Liver (tissue), 9 donors: ENCODE measurements around the gene KSR2. TPM values are rescaled to one million over a fixed set of nuclear protein-coding genes. Genes with fewer than 3 reads are reported as not detected.

Experiments used
- DNase-seq: peaks from one replicate; pipeline ENCODE4 v3.0.0-alpha.2; 2017; ENCODE audit warnings: low spot score
- H3K27ac ChIP-seq, 2 donors: one replicate each; pipeline ENCODE4 v1.7.0; 2013; ENCODE audit warnings: inconsistent platforms in 2 of 2, low read length in 2 of 2, control low read depth in 1 of 2, low read depth in 1 of 2, mild to moderate bottlenecking in 1 of 2
- H3K27me3 ChIP-seq, 4 donors: one replicate each; pipeline versions ENCODE4 v1.6.1 to v1.7.0; 2013; ENCODE audit warnings: low read length in 3 of 4, inconsistent platforms in 1 of 4, mild to moderate bottlenecking in 1 of 4, moderate library complexity in 1 of 4; ENCODE audit not compliant: control insufficient read depth in 4 of 4, insufficient read depth in 4 of 4
- H3K36me3 ChIP-seq, 4 donors: one replicate each; pipeline versions ENCODE4 v1.6.1 to v1.7.0; 2013; ENCODE audit warnings: low read length in 3 of 4, mild to moderate bottlenecking in 3 of 4, low read depth in 1 of 4, moderate library complexity in 1 of 4; ENCODE audit not compliant: control insufficient read depth in 4 of 4, insufficient read depth in 3 of 4
- H3K4me1 ChIP-seq, 4 donors: one replicate each; pipeline versions ENCODE4 v1.6.1 to v1.7.0; 2013; ENCODE audit warnings: low read length in 3 of 4, mild to moderate bottlenecking in 3 of 4, moderate library complexity in 1 of 4; ENCODE audit not compliant: control insufficient read depth in 4 of 4, insufficient read depth in 4 of 4
- H3K4me3 ChIP-seq, 3 donors: one replicate each; pipeline versions ENCODE4 v1.6.1 to v1.7.0; 2013; ENCODE audit warnings: low read length in 3 of 3, control low read depth in 1 of 3, low read depth in 1 of 3, mild to moderate bottlenecking in 1 of 3
- H3K9ac ChIP-seq, 2 donors: one replicate each; pipeline ENCODE4 v1.7.0; 2013; ENCODE audit warnings: low read length in 2 of 2, mild to moderate bottlenecking in 2 of 2, moderate library complexity in 2 of 2, control low read depth in 1 of 2, low read depth in 1 of 2
- H3K9me3 ChIP-seq, 4 donors: one replicate each; pipeline versions ENCODE4 v1.6.1 to v1.7.0; 2013; ENCODE audit warnings: low read length in 3 of 4; ENCODE audit not compliant: control insufficient read depth in 4 of 4
- ATF3 ChIP-seq: IDR thresholded peaks from 2 replicates; pipeline ENCODE4 v1.6.1; 2016; ENCODE audit warnings: antibody characterized with exemption
- CTCF ChIP-seq: fragments of 150-350 bp; IDR thresholded peaks from 2 replicates; pipeline ENCODE4 v1.5.1; 2017; ENCODE audit warnings: improper control_type of control experiment, low read depth, low read length; ENCODE audit not compliant: missing input control
- EGR1 ChIP-seq, 2 donors: IDR thresholded peaks; 2 replicates each; pipeline ENCODE4 v1.6.1; 2016 to 2018; ENCODE audit warnings: antibody characterized with exemption in 2 of 2, low read depth in 2 of 2
- FOXA1 ChIP-seq: IDR thresholded peaks from 2 replicates; pipeline ENCODE4 v1.6.1; 2016; ENCODE audit warnings: antibody characterized with exemption
- FOXA2 ChIP-seq: IDR thresholded peaks from 2 replicates; pipeline ENCODE4 v1.6.1; 2016; ENCODE audit warnings: antibody characterized with exemption
- HNF4A ChIP-seq, 2 donors: conservative IDR thresholded peaks; 2 replicates each; pipeline ENCODE4 v1.6.1; 2016; ENCODE audit warnings: antibody characterized with exemption in 2 of 2, mild to moderate bottlenecking in 2 of 2
- HNF4G ChIP-seq: IDR thresholded peaks from 2 replicates; pipeline ENCODE4 v1.6.1; 2016; ENCODE audit warnings: antibody characterized with exemption
- JUND ChIP-seq, 2 donors: IDR thresholded peaks; 2 replicates each; pipeline ENCODE4 v1.6.1; 2016; ENCODE audit warnings: antibody characterized with exemption in 2 of 2
- MAX ChIP-seq: IDR thresholded peaks from 2 replicates; pipeline ENCODE4 v1.6.1; 2016; ENCODE audit warnings: antibody characterized with exemption
- NR2F2 ChIP-seq: IDR thresholded peaks from 2 replicates; pipeline ENCODE4 v1.6.1; 2016; ENCODE audit warnings: antibody characterized with exemption
- RAD21 ChIP-seq, 2 donors: IDR thresholded peaks; 2 replicates each; pipeline ENCODE4 v1.6.1; 2016; ENCODE audit warnings: antibody characterized with exemption in 2 of 2, mild to moderate bottlenecking in 2 of 2
- REST ChIP-seq: IDR thresholded peaks from 2 replicates; pipeline ENCODE4 v1.6.1; 2016; ENCODE audit warnings: antibody characterized with exemption, mild to moderate bottlenecking
- SP1 ChIP-seq: IDR thresholded peaks from 2 replicates; pipeline ENCODE4 v1.6.1; 2018; ENCODE audit warnings: antibody characterized with exemption, mild to moderate bottlenecking
- TAF1 ChIP-seq: conservative IDR thresholded peaks from 2 replicates; pipeline ENCODE4 v1.6.1; 2016; ENCODE audit warnings: antibody characterized with exemption, mild to moderate bottlenecking
- YY1 ChIP-seq: IDR thresholded peaks from 2 replicates; pipeline ENCODE4 v1.6.1; 2016; ENCODE audit warnings: antibody characterized with exemption, mild to moderate bottlenecking
- WGBS: extraction: QIAGEN DNeasy Blood & Tissue Kit; methylation state at CpG from one replicate; pipeline ENCODE4 v1.1.7; 2013; 5-methylcytosine and 5-hydroxymethylcytosine counted together
- polyA plus RNA-seq, 2 donors: library from polyadenylated mRNA; stranded (reverse) in 1 of 2; unstranded in 1 of 2; fragments of 200-250 nt in 1 of 2; fragments of >200 nt in 1 of 2; fragmentation: Nextera tagmentation in 1 of 2; extraction: Ambion mirVana in 1 of 2; gene quantifications; one replicate each; pipeline versions ENCODE4 v1.2.1 to v1.2.3, GENCODE V29; 2013 to 2015
- total RNA-seq, 2 donors: library from RNA; depleted of rRNA; stranded (reverse); fragments of >200 nt; gene quantifications; one replicate each; pipeline ENCODE4 v1.2.3, GENCODE V29; 2014
- TF ChIP-seq, protein P1 (sequence below): IDR thresholded peaks from 2 replicates; pipeline ENCODE4 v1.6.1; 2016; ENCODE audit warnings: antibody characterized with exemption
- donor health status: healthy.
- donor health status: healthy.
- donor health status: healthy.
- donor health status: healthy.
- donor health status: healthy.

The KSR2 gene
- total and polyA plus RNA-seq, 4 donors = under 0.01 to 0.02 (median under 0.01) TPM; not detected in 1

- no peak for TF ChIP-seq CTCF
- no peak for TF ChIP-seq ATF3
- TF ChIP-seq NR2F2 = no peak
Observed at GRCh38 chr12:117577122-117577657, 391.6 kb downstream of the KSR2 start (continued).

DNA sequence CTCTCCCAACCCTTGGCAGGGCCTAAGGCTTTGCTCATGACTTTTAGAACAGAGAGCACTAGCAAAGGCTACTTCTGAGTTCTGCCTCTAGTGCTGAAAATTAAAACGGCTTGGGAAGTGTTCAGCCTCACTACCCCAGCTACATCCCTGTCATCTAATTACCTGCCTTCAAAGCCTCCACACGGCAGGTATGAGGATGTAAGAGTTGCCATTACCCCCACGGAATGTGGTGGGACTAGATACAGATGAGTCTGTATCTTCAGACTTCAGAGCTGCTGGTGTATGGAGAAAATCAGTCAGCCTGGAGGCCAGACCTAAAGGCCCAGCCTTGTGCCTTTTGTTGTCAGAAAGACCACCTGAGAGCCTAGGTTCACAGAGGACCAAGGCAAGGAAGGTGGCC is 392.7 kb downstream of the KSR2 start:
- H3K4me3 ChIP-seq = no peak overlapping the region
- no peaks in the 10 kb centered on the region for H3K4me1 ChIP-seq
- no peak for TF ChIP-seq MAX
- TF ChIP-seq CTCF = no peak
- TF ChIP-seq, protein P1, sequence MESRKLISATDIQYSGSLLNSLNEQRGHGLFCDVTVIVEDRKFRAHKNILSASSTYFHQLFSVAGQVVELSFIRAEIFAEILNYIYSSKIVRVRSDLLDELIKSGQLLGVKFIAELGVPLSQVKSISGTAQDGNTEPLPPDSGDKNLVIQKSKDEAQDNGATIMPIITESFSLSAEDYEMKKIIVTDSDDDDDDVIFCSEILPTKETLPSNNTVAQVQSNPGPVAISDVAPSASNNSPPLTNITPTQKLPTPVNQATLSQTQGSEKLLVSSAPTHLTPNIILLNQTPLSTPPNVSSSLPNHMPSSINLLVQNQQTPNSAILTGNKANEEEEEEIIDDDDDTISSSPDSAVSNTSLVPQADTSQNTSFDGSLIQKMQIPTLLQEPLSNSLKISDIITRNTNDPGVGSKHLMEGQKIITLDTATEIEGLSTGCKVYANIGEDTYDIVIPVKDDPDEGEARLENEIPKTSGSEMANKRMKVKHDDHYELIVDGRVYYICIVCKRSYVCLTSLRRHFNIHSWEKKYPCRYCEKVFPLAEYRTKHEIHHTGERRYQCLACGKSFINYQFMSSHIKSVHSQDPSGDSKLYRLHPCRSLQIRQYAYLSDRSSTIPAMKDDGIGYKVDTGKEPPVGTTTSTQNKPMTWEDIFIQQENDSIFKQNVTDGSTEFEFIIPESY = no peak
- TF ChIP-seq FOXA2 = no peak
- TF ChIP-seq HNF4A (conservative IDR thresholded peaks at IDR 0.05) = no peak
- no peak for TF ChIP-seq REST
- TF ChIP-seq EGR1 (IDR thresholded peaks at IDR 0.05; ENCODE audit: low read depth in 2 of 2) = no peak
- TF ChIP-seq NR2F2 = no peak
- no peak for TF ChIP-seq FOXA1
- TF ChIP-seq RAD21 (IDR thresholded peaks at IDR 0.05) = no peak
- no peak for TF ChIP-seq YY1
- TF ChIP-seq HNF4G = no peak
- TF ChIP-seq JUND (IDR thresholded peaks at IDR 0.05) = no peak
- TF ChIP-seq TAF1 = no peak
- TF ChIP-seq SP1 = no peak
- H3K27me3 ChIP-seq = no peaks in the 10 kb centered on the region
- no peak for DNase-seq
- no peaks in the 10 kb centered on the region for H3K36me3 ChIP-seq
- no peak overlapping the region for H3K9ac ChIP-seq
- 87% methylated on average over 3 of the region's 3 CpGs for WGBS
- H3K27ac ChIP-seq = no peak overlapping the region
- H3K9me3 ChIP-seq = no peaks in the 10 kb centered on the region
